GM20000 (cell line): Measurements from ENCODE around the gene SLIT3.

ENCODE experiments used
- DNase-seq: peaks from one replicate; pipeline ENCODE4 v3.0.0; 2012; ENCODE audit warnings: low spot score
- TF ChIP-seq, protein P1 (sequence below): IDR thresholded peaks from 2 replicates; pipeline ENCODE4 v1.5.1; 2012; ENCODE audit warnings: mild to moderate bottlenecking, control low read depth; ENCODE audit errors: extremely low read depth, missing control alignments

SLIT3 gene

DNA sequence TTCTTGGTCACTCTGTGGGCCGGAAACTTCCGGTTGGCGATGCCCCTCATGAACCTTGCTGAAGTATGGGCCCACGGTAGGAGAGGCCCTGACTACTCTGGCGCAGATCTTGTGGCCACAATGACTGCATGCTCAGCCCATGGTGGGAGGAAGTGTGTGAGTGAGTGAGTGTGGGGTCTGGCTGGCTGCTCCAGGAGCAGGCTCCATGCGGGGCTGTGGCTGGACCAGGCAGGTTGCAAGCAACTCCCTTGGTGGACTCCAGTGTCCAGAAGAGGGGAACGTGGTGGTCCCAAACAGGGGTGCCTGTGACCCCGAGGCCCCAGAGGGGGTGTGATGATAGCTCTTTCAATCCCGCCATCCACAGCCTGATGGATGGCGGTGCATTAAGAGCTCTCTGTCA lies 686.3 kb downstream of the SLIT3 start:
- TF ChIP-seq, protein P1, sequence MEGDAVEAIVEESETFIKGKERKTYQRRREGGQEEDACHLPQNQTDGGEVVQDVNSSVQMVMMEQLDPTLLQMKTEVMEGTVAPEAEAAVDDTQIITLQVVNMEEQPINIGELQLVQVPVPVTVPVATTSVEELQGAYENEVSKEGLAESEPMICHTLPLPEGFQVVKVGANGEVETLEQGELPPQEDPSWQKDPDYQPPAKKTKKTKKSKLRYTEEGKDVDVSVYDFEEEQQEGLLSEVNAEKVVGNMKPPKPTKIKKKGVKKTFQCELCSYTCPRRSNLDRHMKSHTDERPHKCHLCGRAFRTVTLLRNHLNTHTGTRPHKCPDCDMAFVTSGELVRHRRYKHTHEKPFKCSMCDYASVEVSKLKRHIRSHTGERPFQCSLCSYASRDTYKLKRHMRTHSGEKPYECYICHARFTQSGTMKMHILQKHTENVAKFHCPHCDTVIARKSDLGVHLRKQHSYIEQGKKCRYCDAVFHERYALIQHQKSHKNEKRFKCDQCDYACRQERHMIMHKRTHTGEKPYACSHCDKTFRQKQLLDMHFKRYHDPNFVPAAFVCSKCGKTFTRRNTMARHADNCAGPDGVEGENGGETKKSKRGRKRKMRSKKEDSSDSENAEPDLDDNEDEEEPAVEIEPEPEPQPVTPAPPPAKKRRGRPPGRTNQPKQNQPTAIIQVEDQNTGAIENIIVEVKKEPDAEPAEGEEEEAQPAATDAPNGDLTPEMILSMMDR: no peak

DNA sequence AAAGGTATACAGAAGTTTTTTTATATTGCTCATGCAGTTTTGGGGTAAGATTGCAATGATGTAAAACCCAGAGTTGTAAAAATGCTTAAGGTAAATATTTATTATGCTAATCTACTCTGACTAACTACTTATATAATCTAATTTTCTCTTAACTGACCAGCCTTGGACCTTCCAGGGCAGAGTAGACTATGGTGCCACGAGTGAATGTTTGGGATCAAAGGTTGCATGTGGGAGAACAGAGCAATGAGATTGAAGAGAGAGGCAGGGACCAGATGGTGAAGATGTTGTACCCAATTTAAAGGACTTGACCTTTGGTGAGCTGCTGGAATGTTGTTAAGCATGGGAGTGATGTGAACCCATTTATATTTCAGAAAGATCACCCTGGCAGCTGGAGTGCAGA lies 686.9 kb downstream of the SLIT3 start:
- DNase-seq: no peak
- TF ChIP-seq, protein P1: no peak

More for the DNA sequence above, 686.3 kb downstream of the SLIT3 start:
- DNase-seq: no peak

DNA sequence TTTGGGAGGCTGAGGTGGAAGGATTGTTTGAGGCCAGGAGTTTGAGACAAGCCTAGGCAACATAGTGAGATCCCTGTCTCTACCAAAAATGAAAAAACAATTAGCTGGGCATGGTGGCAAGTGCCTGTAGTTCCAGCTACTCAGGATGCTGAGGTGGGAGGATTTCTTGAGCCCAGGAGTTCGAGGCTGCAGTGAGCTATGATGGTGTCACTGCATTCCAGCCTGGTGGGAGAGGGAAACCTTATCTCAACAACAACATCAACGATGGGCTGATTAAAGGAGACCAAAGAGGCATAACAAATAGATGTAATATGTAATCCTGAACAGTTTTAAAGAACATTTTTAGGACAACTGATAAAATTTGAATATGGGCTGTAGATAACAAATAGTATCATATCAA lies 687.5 kb downstream of the SLIT3 start:
- TF ChIP-seq, protein P1: no peak

DNA sequence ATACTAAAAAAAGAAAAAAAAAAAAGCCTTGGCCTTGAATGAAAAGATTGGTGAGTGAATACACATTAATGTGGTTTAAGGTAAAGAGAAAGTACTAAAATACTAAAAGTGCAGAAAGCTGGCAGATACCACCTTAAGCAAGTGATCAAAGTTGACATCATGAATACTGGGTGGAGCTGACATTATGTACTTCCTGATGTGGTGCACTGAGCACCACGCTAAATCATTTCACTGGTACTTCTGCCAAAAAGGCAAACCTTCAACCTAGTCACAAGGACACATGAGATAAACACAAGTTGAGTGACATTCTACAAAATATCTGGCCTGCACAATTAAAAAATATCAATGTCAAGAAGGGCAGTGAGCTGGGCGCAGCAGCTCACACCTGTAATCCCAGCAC lies 687.9 kb downstream of the SLIT3 start:
- TF ChIP-seq, protein P1: no peak
- no peak for DNase-seq

More for the DNA sequence above, 687.5 kb downstream of the SLIT3 start:
- no peak for DNase-seq

DNA sequence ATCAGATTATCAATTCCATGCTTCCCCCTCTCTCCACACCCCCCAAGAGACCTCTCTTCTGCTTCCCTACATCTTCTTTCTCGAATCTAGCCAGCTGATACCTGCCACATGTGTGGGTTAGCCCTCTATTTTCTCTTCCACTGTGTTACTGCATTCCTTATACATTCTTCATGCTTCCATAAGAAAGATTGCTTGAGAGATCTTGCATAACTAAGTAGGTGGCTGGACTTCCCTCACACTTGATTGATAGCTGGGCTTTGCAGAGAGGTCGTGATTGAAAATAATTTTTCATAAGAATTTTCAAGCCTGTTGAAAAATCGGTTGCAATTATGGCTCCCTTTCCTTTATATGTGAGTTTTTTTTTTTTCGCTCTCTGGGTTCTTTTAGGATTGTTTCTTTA lies 688.8 kb downstream of the SLIT3 start:
- TF ChIP-seq, protein P1: no peak
- DNase-seq: no peak
